ENCODE data around the gene OR8G1.
"Not testable (repeated sequence)": the region's sequence is repeated elsewhere in the genome, so short reads cannot be mapped to it uniquely, and the experiment has no call there.

The OR8G1 gene

GRCh38 chr11:124240621-124241397 lies at the start of gene OR8G1:
Gene OR8G1 (plus strand): TSS chr11:124241095. CDS start chr11:124249676, 8,581 bp downstream.
- no peak for FAIRE-seq

DNA sequence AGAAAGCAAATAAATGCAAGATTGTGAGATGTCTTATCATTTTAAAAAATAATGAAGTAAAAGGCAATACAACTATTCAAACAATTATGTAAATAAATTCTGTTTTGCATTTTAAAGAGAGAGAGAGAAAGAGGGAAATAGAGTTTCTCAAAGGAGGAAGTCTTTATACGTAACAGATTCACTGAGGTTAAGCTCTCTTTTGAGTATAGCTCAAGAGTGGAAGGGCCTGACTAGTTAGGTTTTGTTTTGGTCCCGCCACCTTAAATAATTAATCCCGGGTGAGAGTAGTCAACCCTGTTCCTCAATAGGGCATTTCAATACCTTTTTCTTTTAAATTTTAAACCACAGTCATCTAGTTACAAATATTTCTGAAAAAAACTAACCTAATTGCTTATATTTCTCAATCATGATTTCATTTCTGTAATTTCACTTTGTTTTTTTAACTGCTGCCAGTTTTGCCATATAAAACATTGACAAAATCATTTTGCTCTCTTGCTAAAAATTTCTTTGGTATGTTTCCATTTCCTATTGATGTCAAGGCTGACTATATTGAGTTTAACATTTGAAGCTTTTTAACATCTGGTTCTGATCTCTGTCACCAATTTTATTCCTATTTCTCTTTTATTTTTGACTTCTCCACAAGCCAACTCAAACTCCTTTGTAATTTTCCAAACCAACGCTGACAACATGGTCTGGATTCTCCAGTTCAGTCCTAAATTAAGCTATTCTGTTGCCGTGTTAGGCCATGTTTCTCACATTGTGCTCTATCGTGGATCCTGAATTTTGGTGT lies 47.5 kb upstream of the OR8G1 start:
- FAIRE-seq = no peak

DNA sequence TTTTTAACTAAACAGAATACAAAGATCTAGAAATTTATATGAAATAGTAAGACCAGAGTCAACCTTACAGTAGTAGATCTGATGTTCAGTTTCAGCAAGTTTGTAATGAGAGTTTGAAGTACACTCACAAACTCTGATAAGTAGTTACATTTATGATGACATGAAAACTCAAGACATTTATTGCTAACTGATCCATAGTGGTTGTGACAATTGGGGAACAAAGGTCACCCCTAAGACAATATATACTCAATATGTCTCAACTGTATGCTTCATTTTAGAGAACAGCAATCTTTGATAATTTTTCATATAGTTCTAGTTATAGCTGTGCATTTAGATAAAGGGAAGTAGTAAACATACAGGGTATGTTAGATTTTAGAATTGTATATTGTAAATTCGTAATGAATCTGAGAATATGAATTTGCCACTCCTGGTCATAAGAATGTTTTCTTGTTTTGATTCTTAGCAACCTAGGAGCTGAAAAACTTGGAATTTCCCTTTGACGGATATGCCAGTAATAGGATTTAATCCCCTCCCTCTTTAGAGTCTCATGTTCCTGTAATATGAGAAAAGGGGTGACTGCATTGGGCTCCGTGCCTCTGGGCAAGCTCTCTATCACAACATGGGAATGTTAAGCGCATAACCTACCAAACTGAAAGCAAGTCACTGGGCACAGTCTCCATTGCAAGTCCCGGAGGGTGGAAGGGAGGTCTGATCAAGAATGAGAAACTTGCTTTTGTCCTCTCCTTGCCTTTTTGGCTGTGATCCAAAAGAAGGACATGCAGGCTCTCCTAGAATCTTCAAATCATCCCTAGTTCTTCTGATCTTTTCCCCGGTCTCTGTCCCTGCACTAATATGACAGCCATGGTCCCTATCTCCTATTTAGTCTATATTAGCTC lies 46.4 kb upstream of the OR8G1 start:
- no peak for FAIRE-seq

DNA sequence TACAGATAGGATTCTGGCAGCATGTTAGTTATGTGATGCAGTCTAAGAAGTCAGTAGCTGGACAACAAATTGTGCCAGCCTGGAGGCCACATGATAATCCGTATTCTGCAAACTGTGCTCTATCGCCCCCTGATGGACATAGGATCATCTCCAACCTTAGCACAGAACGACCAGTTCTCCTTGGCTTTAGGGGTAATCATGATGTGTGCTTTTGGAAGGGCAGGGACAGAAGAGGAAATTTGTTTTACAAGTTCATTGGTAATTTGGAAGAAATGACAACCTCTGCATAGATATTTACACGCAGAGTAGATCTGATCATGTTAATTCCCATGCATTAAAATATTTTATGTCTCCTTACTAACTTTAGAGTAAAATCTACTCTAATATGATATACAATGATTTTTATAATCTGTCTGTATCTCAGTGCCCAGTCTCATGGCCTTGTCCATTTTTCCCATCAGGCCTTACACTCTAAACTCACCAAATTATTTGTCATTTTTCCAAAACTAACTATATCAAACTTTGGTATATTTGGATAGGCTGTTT lies 45.6 kb upstream of the OR8G1 start:
- no peak for FAIRE-seq

DNA sequence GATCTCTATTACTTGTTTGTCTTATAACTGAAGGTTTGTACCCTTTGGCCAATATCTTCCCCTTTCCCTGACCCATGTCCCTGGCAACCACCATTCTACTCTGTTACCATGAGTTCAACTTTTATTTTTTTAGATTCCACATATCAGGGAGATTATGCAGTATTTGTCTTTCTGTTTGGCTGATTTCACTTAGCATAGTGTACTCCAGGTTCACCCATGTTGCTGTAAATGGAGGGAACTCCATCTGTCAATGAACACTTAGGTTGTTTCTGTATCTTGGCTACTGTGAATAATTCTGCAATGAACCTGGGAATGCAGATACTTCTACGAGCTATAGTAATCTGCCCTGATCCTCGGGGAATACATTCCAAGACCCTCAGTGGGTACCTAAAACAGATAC lies 42.9 kb upstream of the OR8G1 start:
- no peak for FAIRE-seq

GRCh38 chr11:124198897-124199296 lies 42.0 kb upstream of the OR8G1 start:
- no peak for FAIRE-seq

- no peak for FAIRE-seq
Observed at GRCh38 chr11:124199702-124200101, 41.2 kb upstream of the OR8G1 start.

DNA sequence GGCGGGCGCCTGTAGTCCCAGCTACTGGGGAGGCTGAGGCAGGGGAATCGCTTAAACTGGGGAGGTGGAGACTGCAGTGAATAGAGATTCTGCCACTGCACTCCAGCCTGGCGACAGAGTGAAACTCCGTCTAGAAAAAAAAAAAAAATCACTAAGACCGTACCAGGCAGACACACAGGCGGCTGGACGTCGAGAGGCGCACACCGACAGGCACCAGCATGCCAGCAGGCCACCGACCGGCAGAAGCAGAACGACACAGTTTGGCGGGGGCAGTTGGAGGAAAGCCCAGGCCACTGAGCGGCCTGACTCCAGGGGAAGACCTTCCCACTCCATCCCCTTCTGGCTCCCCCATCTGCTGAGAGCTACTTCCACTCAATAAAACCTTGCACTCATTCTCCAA lies 40.2 kb upstream of the OR8G1 start:
- no peak for FAIRE-seq

DNA sequence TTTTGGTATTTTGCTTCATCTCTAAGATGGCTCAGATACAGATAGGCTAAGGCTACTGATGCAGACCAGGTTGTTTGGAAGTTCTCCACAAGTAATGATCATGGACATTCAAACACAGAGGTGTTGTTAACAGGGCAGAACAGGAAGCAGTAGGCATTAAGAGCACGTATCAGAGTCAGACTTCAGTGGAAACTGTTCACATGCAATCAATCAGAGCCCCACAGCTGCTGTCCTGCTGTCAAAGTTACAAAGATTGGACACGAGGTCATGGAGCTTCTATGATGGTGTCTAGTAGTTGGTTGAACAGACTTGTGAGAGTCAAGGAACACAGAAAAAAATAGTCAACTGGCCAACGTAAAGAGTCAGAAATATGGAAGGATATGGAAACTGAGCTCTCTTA lies 37.9 kb upstream of the OR8G1 start:
- FAIRE-seq = no peak

- FAIRE-seq = no peak
Observed at GRCh38 chr11:124204008-124204407, 36.9 kb upstream of the OR8G1 start.

DNA sequence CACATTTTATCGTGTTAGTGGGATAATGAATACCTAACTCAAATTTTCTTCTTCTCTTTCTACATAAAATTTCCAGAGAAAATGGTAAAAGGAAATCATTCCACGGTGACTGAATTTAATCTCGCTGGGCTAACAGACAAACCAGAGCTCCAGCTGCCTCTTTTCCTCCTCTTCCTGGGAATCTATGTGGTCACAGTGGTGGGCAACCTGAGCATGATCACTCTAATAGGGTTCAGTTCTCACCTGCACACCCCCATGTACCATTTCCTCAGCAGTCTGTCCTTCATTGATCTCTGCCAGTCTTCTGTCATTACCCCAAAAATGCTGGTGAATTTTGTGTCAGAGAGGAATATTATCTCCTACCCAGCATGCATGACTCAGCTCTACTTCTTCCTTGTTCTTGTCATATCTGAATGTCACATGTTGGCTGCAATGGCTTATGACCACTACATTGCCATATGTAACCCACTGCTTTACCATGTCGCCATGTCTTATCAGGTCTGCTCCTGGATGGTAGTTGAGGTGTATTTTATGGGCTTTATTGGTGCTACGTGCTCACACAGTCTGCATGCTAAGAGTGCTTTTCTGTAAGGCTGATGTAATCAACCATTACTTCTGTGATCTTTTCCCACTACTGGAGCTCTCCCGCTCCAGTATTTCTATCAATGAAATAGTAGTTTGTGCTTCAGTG lies 33.6 kb upstream of the OR8G1 start:
- FAIRE-seq = no peak

DNA sequence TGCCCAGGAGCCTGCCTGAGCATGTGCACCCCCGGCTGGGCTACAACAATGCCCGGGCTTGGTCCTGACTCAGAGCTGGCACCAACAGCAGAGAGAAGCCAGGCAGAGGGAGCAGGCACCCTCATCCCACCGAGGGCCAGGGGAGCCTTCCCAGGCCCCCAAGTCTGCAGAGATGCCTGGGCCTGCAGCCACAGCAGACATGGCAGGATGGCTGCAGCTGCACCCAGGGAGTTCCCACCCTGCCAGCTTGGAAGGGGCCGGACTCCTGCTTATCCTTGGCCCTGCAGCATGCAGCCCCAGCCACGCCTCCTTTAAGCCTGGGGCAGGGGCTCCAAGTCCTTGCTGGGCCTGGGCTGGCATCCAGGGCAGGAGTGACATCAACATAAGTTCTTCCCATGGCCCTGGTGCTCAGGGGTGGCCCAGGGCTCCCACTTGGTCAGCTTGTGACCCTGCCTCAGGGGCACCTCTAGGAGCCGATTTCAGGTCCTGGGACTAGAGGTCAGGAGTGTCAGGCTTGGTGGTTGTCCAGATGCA lies 31.0 kb upstream of the OR8G1 start:
- no peak for FAIRE-seq

DNA sequence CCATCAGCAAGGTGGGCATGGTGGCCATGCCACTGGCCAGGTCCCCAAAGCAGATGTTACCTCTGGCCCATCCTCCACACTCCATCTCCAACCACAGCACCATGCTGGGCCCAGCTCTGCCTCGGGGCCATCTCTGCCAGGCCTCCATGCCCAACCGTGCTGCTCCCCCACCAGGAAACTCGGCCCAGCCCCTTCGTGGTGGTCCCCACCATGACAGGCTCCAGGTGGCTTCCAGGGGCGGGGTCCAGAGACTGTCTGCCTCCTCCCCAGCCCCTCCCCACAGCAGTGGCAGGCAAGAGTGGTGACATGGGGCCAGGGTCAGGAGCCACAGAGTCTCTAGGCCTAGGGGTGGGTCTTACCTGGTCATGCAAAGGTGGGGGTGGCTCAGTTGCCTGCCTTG lies 30.5 kb upstream of the OR8G1 start:
- no peak for FAIRE-seq

- FAIRE-seq = no peak
Observed at GRCh38 chr11:124211321-124211720, 29.6 kb upstream of the OR8G1 start.

- no peak for FAIRE-seq
Observed at GRCh38 chr11:124214027-124214426, 26.9 kb upstream of the OR8G1 start.

DNA sequence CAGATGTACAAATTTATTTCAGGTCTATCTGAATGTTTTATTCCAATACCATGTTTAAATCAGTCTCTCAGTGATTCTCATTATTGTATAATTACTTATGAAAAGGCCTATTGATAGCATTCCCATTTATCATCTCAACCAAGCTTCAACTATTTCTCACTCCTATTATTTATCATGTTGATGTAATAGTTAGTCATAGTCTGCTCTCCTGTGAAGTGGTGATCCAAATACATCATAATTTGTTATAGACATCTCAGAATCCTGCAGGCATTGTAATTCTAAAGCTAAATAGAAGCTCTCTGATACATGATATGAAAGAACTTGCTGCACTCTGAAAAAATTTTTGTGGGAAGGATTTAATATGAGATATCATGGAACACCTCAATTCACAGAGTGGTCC lies 21.8 kb upstream of the OR8G1 start:
- no peak for FAIRE-seq

GRCh38 chr11:124222407-124222806 lies 18.5 kb upstream of the OR8G1 start:
- no peak for FAIRE-seq

DNA sequence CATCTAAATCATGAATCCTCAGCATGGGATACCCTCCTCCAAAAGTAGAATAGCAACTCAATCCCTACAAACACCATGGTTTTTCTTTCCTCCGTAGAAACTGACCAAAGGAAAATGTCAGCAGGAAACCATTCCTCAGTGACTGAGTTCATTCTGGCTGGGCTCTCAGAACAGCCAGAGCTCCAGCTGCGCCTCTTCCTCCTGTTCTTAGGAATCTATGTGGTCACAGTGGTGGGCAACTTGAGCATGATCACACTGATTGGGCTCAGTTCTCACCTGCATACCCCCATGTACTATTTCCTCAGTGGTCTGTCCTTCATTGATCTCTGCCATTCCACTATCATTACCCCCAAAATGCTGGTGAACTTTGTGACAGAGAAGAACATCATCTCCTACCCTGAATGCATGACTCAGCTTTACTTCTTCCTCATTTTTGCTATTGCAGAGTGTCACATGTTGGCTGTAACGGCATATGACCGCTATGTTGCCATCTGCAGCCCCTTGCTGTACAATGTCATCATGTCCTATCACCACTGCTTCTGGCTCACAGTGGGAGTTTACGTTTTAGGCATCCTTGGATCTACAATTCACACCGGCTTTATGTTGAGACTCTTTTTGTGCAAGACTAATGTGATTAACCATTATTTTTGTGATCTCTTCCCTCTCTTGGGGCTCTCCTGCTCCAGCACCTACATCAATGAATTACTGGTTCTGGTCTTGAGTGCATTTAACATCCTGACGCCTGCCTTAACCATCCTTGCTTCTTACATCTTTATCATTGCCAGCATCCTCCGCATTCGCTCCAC lies 16.1 kb upstream of the OR8G1 start:
- FAIRE-seq = not testable (repeated sequence)

DNA sequence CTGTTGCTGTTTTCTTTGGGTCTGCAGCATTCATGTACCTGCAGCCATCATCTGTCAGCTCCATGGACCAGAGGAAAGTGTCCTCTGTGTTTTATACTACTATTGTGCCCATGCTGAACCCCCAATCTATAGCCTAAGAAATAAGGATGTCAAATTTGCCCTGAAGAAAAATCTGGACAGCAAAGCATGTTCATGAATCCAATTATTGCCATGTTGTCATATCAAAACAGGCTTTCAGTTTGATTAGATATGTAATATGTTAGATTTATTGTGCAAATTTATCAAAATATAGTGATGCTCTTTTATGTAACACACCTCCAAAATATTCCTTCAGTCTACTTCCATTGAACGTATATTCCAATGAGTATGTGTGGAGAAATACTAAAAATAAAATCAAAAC lies 15.4 kb upstream of the OR8G1 start:
- no peak for FAIRE-seq

- FAIRE-seq = no peak
Observed at GRCh38 chr11:124233376-124233775, 7.5 kb upstream of the OR8G1 start.

GRCh38 chr11:124238512-124238911 lies 2.4 kb upstream of the OR8G1 start:
- no peak for FAIRE-seq

All from A204.1 (cell line).